Epithelial cell of umbilical artery (primary cell): Measurements from ENCODE around the gene FGFR3. TPM values are rescaled to one million over a fixed set of nuclear protein-coding genes. Genes with fewer than 3 reads are reported as not detected.

ENCODE experiments used
- total RNA-seq: library from RNA; depleted of rRNA; stranded (reverse); fragments of >200 nt; gene quantifications from 2 replicates; pipeline ENCODE4 v1.2.3, GENCODE V29; 2014

Gene FGFR3
- total RNA-seq = 0.30 and 1.9 TPM in 2 replicates

GRCh38 chr4:1792832-1793495 is at the start of gene FGFR3:
Gene FGFR3 (plus strand): TSS chr4:1793293. CDS start chr4:1793935, 642 bp downstream.

GRCh38 chr4:1856071-1856942 is 63.2 kb downstream of the FGFR3 start, which contains the start of gene LETM1:
Gene LETM1 (minus strand): TSS chr4:1856156. CDS start chr4:1855950, 206 bp downstream.

Other genes with a start within 250 kb of the FGFR3 start
- 0.65 and 2.1 TPM in 2 replicates for gene FAM53A, start 109.0 kb upstream of the FGFR3 start, total RNA-seq
- gene SLBP, start 81.0 kb upstream of the FGFR3 start, total RNA-seq = 68.5 and 106 TPM in 2 replicates
- gene TMEM129, start 72.0 kb upstream of the FGFR3 start, total RNA-seq = 20.5 and 27.6 TPM in 2 replicates
- gene TACC3, start 71.8 kb upstream of the FGFR3 start, total RNA-seq = 18.8 and 20.8 TPM in 2 replicates
- gene LETM1, start 62.9 kb downstream of the FGFR3 start, total RNA-seq = 101 and 103 TPM in 2 replicates
- gene NSD2, start 78.1 kb downstream of the FGFR3 start, total RNA-seq = 55.2 and 79.6 TPM in 2 replicates
- 11.2 and 14.6 TPM in 2 replicates for gene NELFA, start 215.7 kb downstream of the FGFR3 start, total RNA-seq